Osteocyte (in vitro differentiated cells): ENCODE results near the gene ARVCF. TPM values are rescaled to one million over a fixed set of nuclear protein-coding genes. Genes with fewer than 3 reads are reported as not detected.
A peak's percentile ranks its signal among the peaks of the same experiment; 100 is the strongest.

Experiments used
- DNase-seq: peaks from one replicate; pipeline ENCODE4 v3.0.0; 2021; ENCODE audit warnings: mixed read lengths; ENCODE audit not compliant: unreplicated experiment; ENCODE audit errors: extremely low spot score
- H3K27ac Mint-ChIP-seq: one replicate; pipeline ENCODE4 v1.8.0; 2021; ENCODE audit warnings: mild to moderate bottlenecking, mixed read lengths; ENCODE audit not compliant: unreplicated experiment
- H3K27me3 Mint-ChIP-seq: one replicate; pipeline ENCODE4 v1.8.0; 2021; ENCODE audit warnings: mixed read lengths; ENCODE audit not compliant: unreplicated experiment
- H3K36me3 Mint-ChIP-seq: one replicate; pipeline ENCODE4 v1.8.0; 2021; ENCODE audit warnings: mixed read lengths; ENCODE audit not compliant: unreplicated experiment
- H3K4me1 Mint-ChIP-seq: one replicate; pipeline ENCODE4 v1.8.0; 2021; ENCODE audit warnings: mixed read lengths; ENCODE audit not compliant: unreplicated experiment
- H3K4me3 Mint-ChIP-seq: one replicate; pipeline ENCODE4 v1.8.0; 2021; ENCODE audit warnings: mild to moderate bottlenecking, moderate library complexity, mixed read lengths; ENCODE audit not compliant: unreplicated experiment
- H3K9me3 Mint-ChIP-seq: one replicate; pipeline ENCODE4 v1.8.0; 2021; ENCODE audit warnings: mixed read lengths; ENCODE audit not compliant: unreplicated experiment
- CTCF ChIP-seq: fragments of 200-600 bp; sonication (generic); IDR thresholded peaks from 2 replicates; pipeline ENCODE4 v1.5.0; 2021; ENCODE audit warnings: antibody characterized with exemption, mild to moderate bottlenecking, moderate library complexity
- total RNA-seq: library from RNA; stranded (reverse); gene quantifications from 2 replicates; pipeline ENCODE4 v1.2.1, GENCODE V29; 2021

Gene ARVCF
- total RNA-seq, 1 donor from 2014 or later = 29.3 TPM

GRCh38 chr22:20018001-20018400, 1.4 kb upstream of the ARVCF start:
- peaks cover 17% of the 10 kb centered on the region for H3K27me3 Mint-ChIP-seq
- no peak overlapping the region for H3K27ac Mint-ChIP-seq
- DNase-seq = no peak
- no peak overlapping the region for H3K4me3 Mint-ChIP-seq
- no peaks in the 10 kb centered on the region for H3K36me3 Mint-ChIP-seq
- H3K4me1 Mint-ChIP-seq = peaks cover 24% of the 10 kb centered on the region
- no peaks in the 10 kb centered on the region for H3K9me3 Mint-ChIP-seq
- no peak for TF ChIP-seq CTCF

- H3K27me3 Mint-ChIP-seq = peaks cover 17% of the 10 kb centered on the region
- no peak for DNase-seq
- H3K4me1 Mint-ChIP-seq = peaks cover 23% of the 10 kb centered on the region
- no peak for TF ChIP-seq CTCF
- H3K9me3 Mint-ChIP-seq = no peaks in the 10 kb centered on the region
- no peak overlapping the region for H3K27ac Mint-ChIP-seq
- no peaks in the 10 kb centered on the region for H3K36me3 Mint-ChIP-seq
- H3K4me3 Mint-ChIP-seq = no peak overlapping the region
Measured at GRCh38 chr22:20017622-20017958, 967 bp upstream of the ARVCF start.

GRCh38 chr22:20015971-20016733, 471 bp downstream of the ARVCF start:
- Mint-ChIP-seq H3K27me3 (peaks cover 17% of the 10 kb centered on the region), H3K4me1 (peaks cover 10% of the 10 kb centered on the region), H3K27ac (no peak overlapping the region), H3K36me3 (no peaks in the 10 kb centered on the region), H3K4me3 (no peak overlapping the region), H3K9me3 (no peaks in the 10 kb centered on the region)
- no peak for DNase-seq
- TF ChIP-seq CTCF = no peak

GRCh38 chr22:20015187-20015625, 1.4 kb downstream of the ARVCF start:
- H3K27me3 Mint-ChIP-seq = peaks cover 17% of the 10 kb centered on the region
- H3K4me3 Mint-ChIP-seq = peak overlapping the region; percentile 59
- H3K27ac Mint-ChIP-seq = no peak overlapping the region
- H3K4me1 Mint-ChIP-seq = peaks cover 5% of the 10 kb centered on the region
- H3K36me3 Mint-ChIP-seq = no peaks in the 10 kb centered on the region
- H3K9me3 Mint-ChIP-seq = no peaks in the 10 kb centered on the region
- TF ChIP-seq CTCF = no peak
- DNase-seq = no peak

- TF ChIP-seq CTCF = no peak
- Mint-ChIP-seq H3K4me1 (peaks cover 5% of the 10 kb centered on the region), H3K27ac (no peak overlapping the region), H3K27me3 (peaks cover 17% of the 10 kb centered on the region), H3K9me3 (no peaks in the 10 kb centered on the region), H3K4me3 (no peak overlapping the region), H3K36me3 (no peaks in the 10 kb centered on the region)
- no peak for DNase-seq
Measured at GRCh38 chr22:20014526-20015186, 2.0 kb downstream of the ARVCF start.
